B cell (primary cell): Measurements from ENCODE around the gene PDK4. TPM values are rescaled to one million over a fixed set of nuclear protein-coding genes. Genes with fewer than 3 reads are reported as not detected.

Experiments
- ATAC-seq: fragments of 200-7000 bp; cut with Tn5 transposase; one replicate; pipeline ENCODE4 v1.10.0; 2021; ENCODE audit warnings: low read depth, mild to moderate bottlenecking, moderate number of reproducible peaks, moderate library complexity
- CTCF ChIA-PET: fragments of 350-600 bp; sonication (Branson Sonifier 250); formaldehyde crosslinking; loops from one replicate; lab custom pipeline; 2021; ENCODE audit warnings: antibody characterized with exemption, inconsistent platforms; lab: Charles Lee
- POLR2A ChIA-PET: fragments of 350-600 bp; sonication (Branson Sonifier 250); formaldehyde crosslinking; loops from one replicate; lab custom pipeline; 2021; ENCODE audit warnings: antibody characterized with exemption; lab: Charles Lee
- DNase-seq: peaks from one replicate; pipeline ENCODE4 v3.0.0; 2013
- H2AFZ ChIP-seq: 2 replicates; pipeline ENCODE4 v1.6.1; 2012; ENCODE audit warnings: mild to moderate bottlenecking, low read depth, low read length; ENCODE audit not compliant: insufficient read depth, poor library complexity, severe bottlenecking
- H3K27ac ChIP-seq, 2 donors: 1 replicate in 1 of 2; 2 replicates in 1 of 2; pipeline ENCODE4 v1.5.1; 2012 to 2013; ENCODE audit warnings: low read length in 2 of 2, mild to moderate bottlenecking in 2 of 2, moderate library complexity in 1 of 2
- H3K27me3 ChIP-seq, 4 experiments: fragments of 200-600 bp in 1 of 4; sonication (generic) in 1 of 4; replicated peaks in 1 of 4; 1 replicate in 2 of 4; 2 replicates in 2 of 4; pipeline versions ENCODE4 v1.6.1 to v1.7.0; 2013 to 2016; ENCODE audit warnings: low read length in 3 of 4, mild to moderate bottlenecking in 2 of 4, mixed read lengths in 1 of 4, moderate library complexity in 1 of 4; ENCODE audit not compliant: insufficient read depth in 4 of 4, control insufficient read depth in 3 of 4; ENCODE audit errors: control extremely low read depth in 1 of 4
- H3K36me3 ChIP-seq, 2 experiments: replicated peaks in 1 of 2; 1 replicate in 1 of 2; 2 replicates in 1 of 2; pipeline versions ENCODE4 v1.6.1 to v1.7.1; 2013; ENCODE audit warnings: low read length in 1 of 2; ENCODE audit not compliant: insufficient read depth in 2 of 2, control insufficient read depth in 1 of 2; ENCODE audit errors: control extremely low read depth in 1 of 2, extremely low read depth in 1 of 2
- H3K4me1 ChIP-seq, 2 donors: fragments of 200-600 bp in 1 of 2; sonication (generic) in 1 of 2; 1 replicate in 1 of 2; 2 replicates in 1 of 2; pipeline versions ENCODE4 v1.5.1 to v1.6.1; 2013 to 2017; ENCODE audit warnings: low read length in 2 of 2; ENCODE audit not compliant: control insufficient read depth in 2 of 2, insufficient read depth in 2 of 2
- H3K4me2 ChIP-seq: replicated peaks from 2 replicates; pipeline ENCODE3; 2012; ENCODE audit warnings: mild to moderate bottlenecking, low read depth, low read length; ENCODE audit not compliant: poor library complexity, severe bottlenecking
- H3K4me3 ChIP-seq, 5 experiments: fragments of 200-600 bp in 1 of 5; sonication (generic) in 1 of 5; 1 replicate in 3 of 5; 2 replicates in 2 of 5; pipeline versions ENCODE4 v1.5.1 to v1.7.0; 2011 to 2016; ENCODE audit warnings: low read length in 4 of 5, mild to moderate bottlenecking in 4 of 5, low read depth in 2 of 5, control low read depth in 1 of 5, moderate library complexity in 1 of 5; ENCODE audit not compliant: insufficient read depth in 1 of 5; ENCODE audit errors: control extremely low read depth in 1 of 5, extremely low read depth in 1 of 5
- H3K79me2 ChIP-seq: fragments of 200-600 bp; sonication (generic); one replicate; pipeline ENCODE4 v1.6.0; 2016; ENCODE audit warnings: low read length; ENCODE audit not compliant: control insufficient read depth, insufficient read depth
- H3K9ac ChIP-seq: fragments of 200-600 bp; sonication (generic); 2 replicates; pipeline ENCODE4 v1.6.1; 2017; ENCODE audit warnings: mild to moderate bottlenecking, low read length, moderate library complexity
- H3K9me3 ChIP-seq, 3 donors: one replicate each; pipeline versions ENCODE4 v1.6.1 to v1.7.1; 2013; ENCODE audit warnings: low read length in 2 of 3; ENCODE audit not compliant: control insufficient read depth in 2 of 3, insufficient read depth in 1 of 3; ENCODE audit errors: control extremely low read depth in 1 of 3
- H4K20me1 ChIP-seq: 2 replicates; pipeline ENCODE4 v1.6.0; 2012; ENCODE audit warnings: mild to moderate bottlenecking, low read length; ENCODE audit not compliant: insufficient read depth, control insufficient read depth, poor library complexity, severe bottlenecking
- H3K27ac Mint-ChIP-seq: one replicate; pipeline ENCODE4 v1.8.0; 2021; ENCODE audit warnings: mixed read lengths
- H3K27me3 Mint-ChIP-seq: one replicate; pipeline ENCODE4 v1.8.0; 2021; ENCODE audit warnings: mixed read lengths
- H3K4me1 Mint-ChIP-seq: one replicate; pipeline ENCODE4 v1.8.0; 2021; ENCODE audit warnings: mixed read lengths
- H3K4me3 Mint-ChIP-seq: one replicate; pipeline ENCODE4 v1.8.0; 2021; ENCODE audit warnings: mixed read lengths
- H3K9me3 Mint-ChIP-seq: one replicate; pipeline ENCODE4 v1.8.0; 2022; ENCODE audit warnings: mixed read lengths; ENCODE audit not compliant: insufficient read depth
- CTCF ChIP-seq: fragments of 200-600 bp; IDR thresholded peaks from one replicate; pipeline ENCODE4 v1.8.0; 2022; ENCODE audit warnings: antibody characterized with exemption, mild to moderate bottlenecking
- EZH2 ChIP-seq: IDR thresholded peaks from 2 replicates; pipeline ENCODE4 v1.6.1; 2012; ENCODE audit warnings: borderline replicate concordance, low read depth, mild to moderate bottlenecking, moderate library complexity, low read length; ENCODE audit not compliant: insufficient read depth, poor library complexity, severe bottlenecking
- WGBS: methylation state at CpG from one replicate; pipeline ENCODE4 v1.1.5; 2013; ENCODE audit warnings: missing lambda C conversion rate; ENCODE audit not compliant: insufficient coverage; 5-methylcytosine and 5-hydroxymethylcytosine counted together
- intact Hi-C: fragments of 100-400 bp; cut with micrococcal nuclease; formaldehyde crosslinking; loops from one replicate; pipeline ENCODE4 v1.10.0; 2022
- polyA plus RNA-seq: library from polyadenylated mRNA; depleted of rRNA; stranded (reverse); fragments of >200 nt; gene quantifications from 2 replicates; pipeline ENCODE4 v1.2.3, GENCODE V29; 2012
- total RNA-seq, 2 donors: library from RNA; stranded (reverse); fragments of 120-200 nt in 1 of 2; gene quantifications; 1 replicate in 1 of 2; 2 replicates in 1 of 2; pipeline versions ENCODE4 v1.2.3 to v1.2.4, GENCODE V29; 2013 to 2022

PDK4 gene
- total and polyA plus RNA-seq, 2 donors (not counting 1 experiment from before 2014, with no cell fraction given): 0.54 to 6.8 TPM

GRCh38 chr7:95642173-95642572 is 45.9 kb upstream of the PDK4 start:
- DNase-seq (no peak), ATAC-seq (no peak)
- WGBS: 97% methylated on average over 5 of the region's 5 CpGs
- no peak overlapping the region for H3K27ac ChIP-seq
- Mint-ChIP-seq H3K4me3 (no peak overlapping the region), H3K27ac (no peak overlapping the region), H3K27me3 (no peaks in the 10 kb centered on the region), H3K9me3 (no peaks in the 10 kb centered on the region), H3K4me1 (peaks cover 4% of the 10 kb centered on the region)
- ChIA-PET POLR2A (no interaction called here), CTCF (interaction anchor here (0.5 to 1.1 kb wide), 3 partner anchors 14 to 49 kb away, joined by 3 read pairs; no protein-coding TSS in a partner anchor)
- no peaks in the 10 kb centered on the region for H3K4me1 ChIP-seq
- no peak overlapping the region for H3K4me3 ChIP-seq
- no peaks in the 10 kb centered on the region for H3K36me3 ChIP-seq
- H3K9ac ChIP-seq: no peak overlapping the region
- no peak overlapping the region for H2AFZ ChIP-seq
- H3K9me3 ChIP-seq: no peaks in the 10 kb centered on the region
- no peaks in the 10 kb centered on the region for H4K20me1 ChIP-seq
- H3K79me2 ChIP-seq: no peaks in the 10 kb centered on the region
- H3K4me2 ChIP-seq: no peak overlapping the region
- no peaks in the 10 kb centered on the region for H3K27me3 ChIP-seq
- intact Hi-C loops: no loop called here
- TF ChIP-seq EZH2: no peak
- no peak for TF ChIP-seq CTCF

- Mint-ChIP-seq H3K4me1 (peaks cover 13% of the 10 kb centered on the region), H3K27me3 (no peaks in the 10 kb centered on the region), H3K4me3 (no peak overlapping the region), H3K9me3 (no peaks in the 10 kb centered on the region), H3K27ac (no peak overlapping the region)
- intact Hi-C loops: loop anchor here (2.0 to 5.0 kb wide), 2 partner anchors 28 to 39 kb away; partner anchors contain the start of gene PDK4
- H3K27me3 ChIP-seq: no peaks in the 10 kb centered on the region
- peak overlapping the region; percentile 10 for H2AFZ ChIP-seq
- H3K4me2 ChIP-seq: no peak overlapping the region
- H3K4me1 ChIP-seq: peaks cover 0 to 6% of the 10 kb centered on the region in 2 donors
- no peak overlapping the region for H3K9ac ChIP-seq
- TF ChIP-seq EZH2: no peak
- no peak overlapping the region for H3K4me3 ChIP-seq
- H3K36me3 ChIP-seq: no peaks in the 10 kb centered on the region
- ChIA-PET CTCF (interaction anchor here (1.1 to 1.7 kb wide), 2 partner anchors 53 to 123 kb away, joined by 3 to 5 read pairs; no protein-coding TSS in a partner anchor), POLR2A (no interaction called here)
- H3K27ac ChIP-seq: no peak overlapping the region
- H3K9me3 ChIP-seq: no peaks in the 10 kb centered on the region
- H3K79me2 ChIP-seq: no peaks in the 10 kb centered on the region
- ATAC-seq (no peak), DNase-seq (peak; percentile 7)
- no CpG with 5 or more reads among the region's 2 CpGs for WGBS
- H4K20me1 ChIP-seq: no peaks in the 10 kb centered on the region
Observed at GRCh38 chr7:95636140-95636940, 40.0 kb upstream of the PDK4 start.
